OCI-LY1 (cell line): ENCODE results near the gene ZNF438.

Experiments used
- EZH2 ChIP-seq: fragments of 200-600 bp; sonication (generic), shearing (Covaris generic); IDR thresholded peaks from 2 replicates; pipeline ENCODE4 v1.8.0; 2017; ENCODE audit warnings: borderline replicate concordance, mixed run types, mild to moderate bottlenecking, antibody characterized with exemption, low read length, moderate library complexity, mixed read lengths
- TF ChIP-seq, protein P1 (sequence below): fragments of 200-600 bp; sonication (generic), shearing (Covaris generic); IDR thresholded peaks from 2 replicates; pipeline ENCODE4 v1.5.1; 2017; ENCODE audit warnings: mild to moderate bottlenecking, antibody characterized with exemption, low read length, moderate library complexity, mixed read lengths

DNA sequence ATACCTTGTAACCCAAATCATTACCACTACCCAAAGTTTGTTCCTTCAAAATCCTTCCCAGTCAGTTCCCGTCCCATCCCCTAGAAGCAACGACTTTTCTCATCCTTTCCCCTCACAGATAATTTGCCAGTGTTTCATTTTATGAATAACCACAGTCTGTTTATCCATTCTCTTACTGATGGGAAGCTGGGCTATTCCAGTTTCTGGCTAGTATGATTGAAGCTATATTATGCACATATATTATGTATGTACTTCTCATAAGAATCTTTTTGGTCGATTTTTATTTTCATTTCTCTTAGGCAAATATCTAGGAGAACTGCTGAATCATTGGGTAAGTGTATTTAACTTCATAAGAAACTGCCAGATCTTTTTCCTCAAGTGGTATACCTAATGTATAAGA is 114.6 kb downstream of the ZNF438 start:
- no peak for TF ChIP-seq EZH2
- TF ChIP-seq, protein P1, sequence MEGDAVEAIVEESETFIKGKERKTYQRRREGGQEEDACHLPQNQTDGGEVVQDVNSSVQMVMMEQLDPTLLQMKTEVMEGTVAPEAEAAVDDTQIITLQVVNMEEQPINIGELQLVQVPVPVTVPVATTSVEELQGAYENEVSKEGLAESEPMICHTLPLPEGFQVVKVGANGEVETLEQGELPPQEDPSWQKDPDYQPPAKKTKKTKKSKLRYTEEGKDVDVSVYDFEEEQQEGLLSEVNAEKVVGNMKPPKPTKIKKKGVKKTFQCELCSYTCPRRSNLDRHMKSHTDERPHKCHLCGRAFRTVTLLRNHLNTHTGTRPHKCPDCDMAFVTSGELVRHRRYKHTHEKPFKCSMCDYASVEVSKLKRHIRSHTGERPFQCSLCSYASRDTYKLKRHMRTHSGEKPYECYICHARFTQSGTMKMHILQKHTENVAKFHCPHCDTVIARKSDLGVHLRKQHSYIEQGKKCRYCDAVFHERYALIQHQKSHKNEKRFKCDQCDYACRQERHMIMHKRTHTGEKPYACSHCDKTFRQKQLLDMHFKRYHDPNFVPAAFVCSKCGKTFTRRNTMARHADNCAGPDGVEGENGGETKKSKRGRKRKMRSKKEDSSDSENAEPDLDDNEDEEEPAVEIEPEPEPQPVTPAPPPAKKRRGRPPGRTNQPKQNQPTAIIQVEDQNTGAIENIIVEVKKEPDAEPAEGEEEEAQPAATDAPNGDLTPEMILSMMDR: no peak
